ENCODE results near the gene WASHC4.

GRCh38 chr12:105107494-105108371 lies at the start of gene WASHC4:
- TF ChIP-seq CTCF (IDR thresholded peaks at IDR 0.05) (no peak), POLR2A (IDR thresholded peaks at IDR 0.05) (peak; percentile 98 to 99)
